Keratinocyte (primary cell): ENCODE results near the gene CFAP410. TPM values are rescaled to one million over a fixed set of nuclear protein-coding genes. Genes with fewer than 3 reads are reported as not detected.
A peak's percentile ranks its signal among the peaks of the same experiment; 100 is the strongest.
"Not testable (repeated sequence)": the region's sequence is repeated elsewhere in the genome, so short reads cannot be mapped to it uniquely, and the experiment has no call there.

Experiments
- DNase-seq: peaks from one replicate; pipeline ENCODE4 v3.0.0-alpha.2; 2011; ENCODE audit warnings: low read depth, missing footprints, low spot score
- FAIRE-seq: peaks from 2 replicates; lab custom pipeline; 2011; peaks lifted over from hg19 to GRCh38; lab: Jason Lieb, UNC
- H2AFZ ChIP-seq: 2 replicates; pipeline ENCODE4 v1.6.0; 2012; ENCODE audit warnings: low read length, control low read depth, inconsistent platforms; ENCODE audit not compliant: control insufficient read depth
- H3K27ac ChIP-seq: 2 replicates; pipeline ENCODE4 v1.5.1; 2011; ENCODE audit warnings: low read length; ENCODE audit not compliant: control insufficient read depth, insufficient read depth
- H3K27me3 ChIP-seq: 3 replicates; pipeline ENCODE4 v1.6.0; 2011; ENCODE audit warnings: low read length; ENCODE audit not compliant: control insufficient read depth, insufficient read depth; ENCODE audit errors: extremely low read depth
- H3K36me3 ChIP-seq, 2 experiments: 2 replicates in 1 of 2; 3 replicates in 1 of 2; pipeline ENCODE4 v1.5.1; 2011; ENCODE audit warnings: low read length in 2 of 2, mild to moderate bottlenecking in 1 of 2; ENCODE audit not compliant: control insufficient read depth in 2 of 2, insufficient read depth in 2 of 2; ENCODE audit errors: extremely low read depth in 1 of 2
- H3K4me1 ChIP-seq: 3 replicates; pipeline ENCODE4 v1.5.1; 2011; ENCODE audit warnings: low read length; ENCODE audit not compliant: control insufficient read depth, insufficient read depth; ENCODE audit errors: extremely low read depth
- H3K4me2 ChIP-seq: 3 replicates; pipeline ENCODE4 v1.6.0; 2011; ENCODE audit warnings: low read depth, low read length; ENCODE audit not compliant: control insufficient read depth, insufficient read depth; ENCODE audit errors: extremely low read depth
- H3K4me3 ChIP-seq, 3 experiments: fragments of 200-600 bp in 1 of 3; sonication (generic) in 1 of 3; 2 replicates in 2 of 3; 3 replicates in 1 of 3; pipeline ENCODE4 v1.5.1; 2011 to 2016; ENCODE audit warnings: low read length in 3 of 3, mild to moderate bottlenecking in 3 of 3, control low read depth in 2 of 3, inconsistent platforms in 1 of 3, low read depth in 1 of 3, mixed read lengths in 1 of 3, mixed run types in 1 of 3, moderate library complexity in 1 of 3; ENCODE audit not compliant: control insufficient read depth in 2 of 3, insufficient read depth in 2 of 3; ENCODE audit errors: extremely low read depth in 1 of 3
- H3K79me2 ChIP-seq: 2 replicates; pipeline ENCODE4 v1.6.0; 2012; ENCODE audit warnings: low read length; ENCODE audit not compliant: control insufficient read depth, insufficient read depth
- H3K9ac ChIP-seq: 3 replicates; pipeline ENCODE4 v1.6.0; 2011; ENCODE audit warnings: low read length; ENCODE audit not compliant: control insufficient read depth, insufficient read depth; ENCODE audit errors: extremely low read depth
- H3K9me1 ChIP-seq: 3 replicates; pipeline ENCODE4 v1.6.0; 2011; ENCODE audit warnings: low read length; ENCODE audit not compliant: control insufficient read depth, insufficient read depth; ENCODE audit errors: extremely low read depth
- H3K9me3 ChIP-seq: 2 replicates; pipeline ENCODE4 v1.5.1; 2012; ENCODE audit warnings: low read depth, low read length; ENCODE audit not compliant: control insufficient read depth
- H4K20me1 ChIP-seq: 3 replicates; pipeline ENCODE4 v1.6.0; 2011; ENCODE audit warnings: low read length; ENCODE audit not compliant: control insufficient read depth, insufficient read depth; ENCODE audit errors: extremely low read depth
- CTCF ChIP-seq, 3 experiments: IDR thresholded peaks in 1 of 3; conservative IDR thresholded peaks in 1 of 3; optimal IDR thresholded peaks in 1 of 3; 2 replicates in 2 of 3; 3 replicates in 1 of 3; pipeline versions ENCODE3 to v1.5.1; 2011; ENCODE audit warnings: low read length in 3 of 3, mild to moderate bottlenecking in 3 of 3, moderate library complexity in 2 of 3, control low read depth in 1 of 3, inconsistent platforms in 1 of 3; ENCODE audit not compliant: insufficient read depth in 2 of 3; ENCODE audit errors: extremely low read depth in 1 of 3
- EZH2 ChIP-seq: IDR thresholded peaks from one replicate; pipeline ENCODE4 v1.6.1; 2012; ENCODE audit warnings: inconsistent platforms, mild to moderate bottlenecking, low read length, moderate library complexity
- dilution Hi-C: fragments of 300-500 bp; cut with MboI; formaldehyde crosslinking; loops from one replicate; pipeline ENCODE4 v1.7.0; 2020; ENCODE audit warnings: low sequenced_read_pairs; ENCODE audit not compliant: extremely low pct_ligation_motif_present
- polyA plus RNA-seq, 5 experiments: library from polyadenylated mRNA; depleted of rRNA in 3 of 5; stranded (reverse) in 3 of 5; stranded (forward) in 1 of 5; unstranded in 1 of 5; fragments of >200 nt; gene quantifications; 1 replicate in 1 of 5; 2 replicates in 3 of 5; 3 replicates in 1 of 5; pipeline versions ENCODE4 v1.2.1 to v1.2.3, GENCODE V29; 2011 to 2012; ENCODE audit warnings: missing spikeins in 2 of 5, low read depth in 1 of 5, low replicate concordance in 1 of 5

Gene CFAP410
- polyA plus RNA-seq, 1 donor (not counting 4 experiments of a cell fraction or from before 2014, with no cell fraction given): 2.2 TPM

- H4K20me1 ChIP-seq, H2AFZ ChIP-seq, H3K36me3 ChIP-seq, H3K4me3 ChIP-seq, dilution Hi-C loops, H3K4me2 ChIP-seq, H3K9me3 ChIP-seq, FAIRE-seq, H3K9ac ChIP-seq, H3K79me2 ChIP-seq, H3K27me3 ChIP-seq, DNase-seq, H3K27ac ChIP-seq, H3K9me1 ChIP-seq: not testable (repeated sequence)
- H3K4me1 ChIP-seq: peaks cover 10% of the 10 kb centered on the region
Measured at GRCh38 chr21:44341726-44342458, 2.7 kb upstream of the CFAP410 start.

GRCh38 chr21:44337941-44338895, 972 bp downstream of the CFAP410 start:
- Histone ChIP-seq H3K4me2 (peak overlapping the region; percentile 72), H3K9ac (no peak overlapping the region), H3K9me1 (no peaks in the 10 kb centered on the region), H3K36me3 (no peaks in the 10 kb centered on the region), H3K4me1 (peaks cover 10% of the 10 kb centered on the region), H3K79me2 (no peaks in the 10 kb centered on the region), H2AFZ (peak overlapping the region; percentile 53), H4K20me1 (no peaks in the 10 kb centered on the region), H3K9me3 (no peaks in the 10 kb centered on the region), H3K27ac (no peak overlapping the region), H3K27me3 (no peaks in the 10 kb centered on the region), H3K4me3 (peak overlapping the region; percentile 35 to 37 (median 37))
- dilution Hi-C loops: no loop called here
- TF ChIP-seq EZH2: no peak
- TF ChIP-seq CTCF (optimal IDR thresholded peaks at IDR 0.05 in 1 of 3, IDR thresholded peaks at IDR 0.05 in 1 of 3, conservative IDR thresholded peaks at IDR 0.05 in 1 of 3; ENCODE audit: extremely low read depth in 1 of 3, insufficient read depth in 2 of 3, low read length in 3 of 3): peak; percentile 43 to 56 (median 48)
- DNase-seq (peak; percentile 17), FAIRE-seq (no peak)
